ENCODE data around the gene TMEM147. TPM values are rescaled to one million over a fixed set of nuclear protein-coding genes. Genes with fewer than 3 reads are reported as not detected.

TMEM147 gene
- total and polyA plus RNA-seq, 4 donors = 18.1 to 97.4 (median 44.7) TPM

DNA sequence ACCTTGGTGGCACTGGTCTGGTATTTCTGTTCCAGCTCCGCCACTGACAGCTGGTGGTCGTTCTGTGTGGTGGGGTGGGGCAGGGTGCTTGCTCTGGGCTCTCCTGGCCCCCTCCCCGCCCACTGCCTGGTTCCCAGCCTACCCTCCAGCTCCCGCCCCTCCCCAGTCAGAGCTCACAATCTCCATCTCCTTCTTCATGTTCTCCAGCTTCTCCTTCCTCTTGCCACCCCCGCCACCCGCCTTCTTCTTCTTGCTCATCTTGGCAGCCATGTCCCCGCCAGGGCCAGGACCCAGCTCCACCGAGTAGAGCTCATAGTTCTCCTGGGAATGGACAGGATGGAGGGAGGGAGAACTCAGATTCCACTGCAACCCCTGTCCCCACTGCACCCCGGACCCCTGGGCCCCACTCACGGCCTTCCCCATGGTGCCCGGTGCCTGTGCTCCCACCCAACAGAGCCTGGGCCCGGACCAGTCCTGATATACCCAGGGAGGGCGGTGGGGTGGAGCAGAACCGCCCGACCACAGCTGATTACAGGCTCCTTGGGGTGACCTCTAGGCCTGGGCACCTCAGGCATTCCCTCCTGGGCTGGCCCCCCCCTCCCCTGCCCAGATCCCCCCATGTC is 17.9 kb downstream of the TMEM147 start, which contains the start of gene ATP4A:
Gene ATP4A (minus strand): TSS at position 452 of the 623 bp plus-strand sequence. CDS start 29 bp downstream, at position 423.
- Histone ChIP-seq H3K27ac (ENCODE audit: low read depth in 1 of 2, low read length in 2 of 2) (no peak within 1 kb of the TSS), H3K36me3 (ENCODE audit: control insufficient read depth in 4 of 4, insufficient read depth in 3 of 4, low read depth in 1 of 4, low read length in 3 of 4) (no peaks in the 10 kb centered on the region), H3K9me3 (ENCODE audit: control insufficient read depth in 4 of 4, low read length in 3 of 4) (no peaks in the 10 kb centered on the region), H3K27me3 (ENCODE audit: control insufficient read depth in 4 of 4, insufficient read depth in 4 of 4, low read length in 3 of 4) (peaks cover 0 to 7% (median 3%) of the 10 kb centered on the region in 4 donors), H3K4me1 (ENCODE audit: control insufficient read depth in 4 of 4, insufficient read depth in 4 of 4, low read length in 3 of 4) (peaks cover 0 to 1% (median under 1%) of the 10 kb centered on the region in 4 donors), H3K4me3 (ENCODE audit: low read depth in 1 of 3, low read length in 3 of 3) (no peak within 1 kb of the TSS), H3K9ac (ENCODE audit: low read depth in 1 of 2, low read length in 2 of 2) (no peak within 1 kb of the TSS)
- TF ChIP-seq ZBTB33 (IDR thresholded peaks at IDR 0.05) (no peak), HNF4A (conservative IDR thresholded peaks at IDR 0.05) (no peak), SP1 (IDR thresholded peaks at IDR 0.05) (no peak), YY1 (IDR thresholded peaks at IDR 0.05) (no peak), TAF1 (conservative IDR thresholded peaks at IDR 0.05) (no peak), GABPA (IDR thresholded peaks at IDR 0.05 in 1 of 2, conservative IDR thresholded peaks at IDR 0.05 in 1 of 2) (no peak)
- DNase-seq (ENCODE audit: low spot score) = no peak
- WGBS = 78% methylated on average over 15 of the region's 15 CpGs

GRCh38 chr19:35565016-35565856 is 19.8 kb downstream of the TMEM147 start:
- Histone ChIP-seq H3K27ac (ENCODE audit: low read depth in 1 of 2, low read length in 2 of 2) (no peak overlapping the region), H3K36me3 (ENCODE audit: control insufficient read depth in 4 of 4, insufficient read depth in 3 of 4, low read depth in 1 of 4, low read length in 3 of 4) (no peaks in the 10 kb centered on the region), H3K9ac (ENCODE audit: low read depth in 1 of 2, low read length in 2 of 2) (no peak overlapping the region), H3K27me3 (ENCODE audit: control insufficient read depth in 4 of 4, insufficient read depth in 4 of 4, low read length in 3 of 4) (peaks cover 0 to 4% (median 0%) of the 10 kb centered on the region in 4 donors), H3K4me3 (ENCODE audit: low read depth in 1 of 3, low read length in 3 of 3) (no peak overlapping the region), H3K9me3 (ENCODE audit: control insufficient read depth in 4 of 4, low read length in 3 of 4) (no peaks in the 10 kb centered on the region), H3K4me1 (ENCODE audit: control insufficient read depth in 4 of 4, insufficient read depth in 4 of 4, low read length in 3 of 4) (no peaks in the 10 kb centered on the region)
- TF ChIP-seq CTCF (IDR thresholded peaks at IDR 0.05; ENCODE audit: low read depth, low read length, missing input control) (no peak), RXRA (IDR thresholded peaks at IDR 0.05) (no peak), HNF4A (conservative IDR thresholded peaks at IDR 0.05) (no peak), NR2F2 (IDR thresholded peaks at IDR 0.05) (no peak), FOXA2 (IDR thresholded peaks at IDR 0.05) (no peak), TAF1 (conservative IDR thresholded peaks at IDR 0.05) (no peak), SP1 (IDR thresholded peaks at IDR 0.05) (no peak), EGR1 (IDR thresholded peaks at IDR 0.05; ENCODE audit: low read depth in 2 of 2) (no peak), FOXA1 (IDR thresholded peaks at IDR 0.05) (no peak), ZBTB33 (IDR thresholded peaks at IDR 0.05) (no peak), GABPA (IDR thresholded peaks at IDR 0.05 in 1 of 2, conservative IDR thresholded peaks at IDR 0.05 in 1 of 2) (no peak), YY1 (IDR thresholded peaks at IDR 0.05) (no peak), MAX (IDR thresholded peaks at IDR 0.05) (no peak), JUND (IDR thresholded peaks at IDR 0.05) (no peak)
- TF ChIP-seq, protein P1, sequence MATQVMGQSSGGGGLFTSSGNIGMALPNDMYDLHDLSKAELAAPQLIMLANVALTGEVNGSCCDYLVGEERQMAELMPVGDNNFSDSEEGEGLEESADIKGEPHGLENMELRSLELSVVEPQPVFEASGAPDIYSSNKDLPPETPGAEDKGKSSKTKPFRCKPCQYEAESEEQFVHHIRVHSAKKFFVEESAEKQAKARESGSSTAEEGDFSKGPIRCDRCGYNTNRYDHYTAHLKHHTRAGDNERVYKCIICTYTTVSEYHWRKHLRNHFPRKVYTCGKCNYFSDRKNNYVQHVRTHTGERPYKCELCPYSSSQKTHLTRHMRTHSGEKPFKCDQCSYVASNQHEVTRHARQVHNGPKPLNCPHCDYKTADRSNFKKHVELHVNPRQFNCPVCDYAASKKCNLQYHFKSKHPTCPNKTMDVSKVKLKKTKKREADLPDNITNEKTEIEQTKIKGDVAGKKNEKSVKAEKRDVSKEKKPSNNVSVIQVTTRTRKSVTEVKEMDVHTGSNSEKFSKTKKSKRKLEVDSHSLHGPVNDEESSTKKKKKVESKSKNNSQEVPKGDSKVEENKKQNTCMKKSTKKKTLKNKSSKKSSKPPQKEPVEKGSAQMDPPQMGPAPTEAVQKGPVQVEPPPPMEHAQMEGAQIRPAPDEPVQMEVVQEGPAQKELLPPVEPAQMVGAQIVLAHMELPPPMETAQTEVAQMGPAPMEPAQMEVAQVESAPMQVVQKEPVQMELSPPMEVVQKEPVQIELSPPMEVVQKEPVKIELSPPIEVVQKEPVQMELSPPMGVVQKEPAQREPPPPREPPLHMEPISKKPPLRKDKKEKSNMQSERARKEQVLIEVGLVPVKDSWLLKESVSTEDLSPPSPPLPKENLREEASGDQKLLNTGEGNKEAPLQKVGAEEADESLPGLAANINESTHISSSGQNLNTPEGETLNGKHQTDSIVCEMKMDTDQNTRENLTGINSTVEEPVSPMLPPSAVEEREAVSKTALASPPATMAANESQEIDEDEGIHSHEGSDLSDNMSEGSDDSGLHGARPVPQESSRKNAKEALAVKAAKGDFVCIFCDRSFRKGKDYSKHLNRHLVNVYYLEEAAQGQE (IDR thresholded peaks at IDR 0.05) = no peak
- TF ChIP-seq, protein P2, sequence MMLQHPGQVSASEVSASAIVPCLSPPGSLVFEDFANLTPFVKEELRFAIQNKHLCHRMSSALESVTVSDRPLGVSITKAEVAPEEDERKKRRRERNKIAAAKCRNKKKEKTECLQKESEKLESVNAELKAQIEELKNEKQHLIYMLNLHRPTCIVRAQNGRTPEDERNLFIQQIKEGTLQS (IDR thresholded peaks at IDR 0.05) = no peak
- whole genome bisulfite sequencing = 80% methylated on average over 12 of the region's 12 CpGs
- no peak for DNase-seq (ENCODE audit: low spot score)
